Stimulated activated CD4-positive, alpha-beta T cell treated with anti-CD3 and anti-CD28 coated beads, Interleukin-2, amount 100 ng/mL, for 24 hours (primary cell): ENCODE results near the gene ZNF79.
"Not testable (repeated sequence)": the region's sequence is repeated elsewhere in the genome, so short reads cannot be mapped to it uniquely, and the experiment has no call there.

Experiments used
- DNase-seq, 2 donors: peaks; one replicate each; pipeline ENCODE4 v3.0.0-alpha.2; 2020

Gene ZNF79

DNA sequence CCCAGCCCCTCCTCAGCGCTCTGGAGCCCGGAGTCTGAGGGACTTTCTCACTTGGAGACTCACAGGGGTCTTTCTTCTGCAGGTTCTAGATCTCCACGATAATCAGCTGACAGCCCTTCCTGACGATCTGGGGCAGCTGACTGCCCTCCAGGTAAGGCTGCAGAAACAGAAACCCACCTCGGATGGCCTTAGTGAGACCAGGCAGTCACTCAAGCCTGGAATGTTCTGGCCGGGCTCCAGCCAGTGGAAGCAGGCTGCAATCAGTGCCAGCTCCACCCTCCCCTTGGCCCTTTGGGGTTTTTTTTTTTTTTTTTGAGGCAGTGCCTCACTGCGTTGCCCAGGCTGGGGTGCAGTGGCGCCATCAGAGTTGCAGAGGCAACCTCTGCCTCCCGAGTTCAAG is 34.7 kb downstream of the ZNF79 start:
- DNase-seq, result no peak

- no peak for DNase-seq
Measured at GRCh38 chr9:127463382-127463781, 39.2 kb downstream of the ZNF79 start.

- no peak for DNase-seq
Measured at GRCh38 chr9:127463911-127464310, 39.7 kb downstream of the ZNF79 start.

- DNase-seq, result not testable (repeated sequence)
Measured at GRCh38 chr9:127466407-127466917, 42.3 kb downstream of the ZNF79 start.

GRCh38 chr9:127467621-127468020 is 43.4 kb downstream of the ZNF79 start:
- DNase-seq, result no peak

GRCh38 chr9:127470662-127471061 is 46.5 kb downstream of the ZNF79 start:
- no peak for DNase-seq

GRCh38 chr9:127473501-127473900 is 49.3 kb downstream of the ZNF79 start:
- no peak for DNase-seq

DNA sequence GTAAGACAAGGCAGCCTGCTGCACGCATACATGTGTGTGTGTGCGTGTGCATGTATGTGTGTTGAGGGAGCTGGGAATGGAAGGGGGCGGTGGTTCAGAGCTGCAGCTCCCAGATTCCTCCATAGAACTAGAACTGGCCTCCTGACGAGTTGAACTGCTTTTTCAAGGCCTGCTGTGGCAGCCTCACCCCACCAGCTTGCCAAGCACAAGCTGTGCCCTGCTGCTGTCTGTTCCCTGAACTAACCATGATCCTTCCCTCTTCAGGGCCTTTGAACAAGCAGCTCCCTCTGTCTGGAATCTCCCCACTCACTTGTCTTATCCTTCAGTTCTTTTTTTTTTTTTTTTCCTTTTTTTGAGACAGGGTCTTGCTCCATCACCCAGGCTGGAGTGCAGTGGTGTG is 49.8 kb downstream of the ZNF79 start:
- no peak for DNase-seq

DNA sequence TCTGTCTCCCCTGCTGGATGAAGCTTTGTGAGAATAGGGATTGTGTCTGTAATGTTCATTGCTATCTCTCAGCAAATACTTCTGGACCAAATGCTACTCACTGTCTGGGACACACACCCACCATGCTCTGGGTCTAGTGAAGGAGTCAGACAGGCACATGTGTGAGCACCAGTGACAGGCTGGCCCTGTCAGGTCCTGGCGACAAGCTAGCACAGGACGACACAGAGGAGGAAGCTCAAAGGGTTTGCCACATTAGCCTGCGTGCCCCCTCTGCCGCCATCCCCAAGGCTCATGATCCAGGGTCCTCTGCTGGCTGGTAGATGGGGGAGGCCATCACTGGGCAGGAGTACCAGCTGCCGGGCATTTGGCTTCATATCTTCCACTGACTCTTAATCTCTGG is 50.4 kb downstream of the ZNF79 start:
- no peak for DNase-seq

DNA sequence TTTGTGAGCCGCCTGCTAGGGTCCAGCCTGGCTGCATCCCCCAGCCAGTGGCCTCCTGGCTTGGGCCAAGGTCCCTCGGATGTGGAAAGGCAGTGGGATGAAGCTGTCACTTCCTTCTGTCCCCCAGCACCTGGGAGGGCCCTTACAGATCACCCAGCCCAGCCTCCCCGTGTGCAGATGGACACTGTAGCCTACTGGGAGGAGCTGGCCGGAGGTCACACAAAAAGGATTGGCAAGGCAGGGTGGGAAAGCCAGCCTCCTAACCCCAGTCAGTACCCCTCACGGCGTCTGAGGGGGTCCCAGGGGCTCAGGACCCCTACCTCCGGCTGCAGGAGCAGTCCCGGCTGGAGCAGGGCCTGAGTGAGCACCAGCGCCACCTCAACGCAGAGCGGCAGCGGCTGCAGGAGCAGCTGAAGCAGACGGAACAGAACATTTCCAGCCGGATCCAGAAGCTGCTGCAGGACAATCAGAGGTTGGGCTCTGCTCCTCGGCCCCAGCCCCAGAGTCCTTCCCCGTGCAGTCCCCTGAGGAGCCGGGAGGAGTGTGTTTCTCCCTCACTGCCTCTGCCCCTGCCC is 55.4 kb downstream of the ZNF79 start:
- no peak for DNase-seq

- no peak for DNase-seq
Measured at GRCh38 chr9:127482662-127483061, 58.5 kb downstream of the ZNF79 start.

DNA sequence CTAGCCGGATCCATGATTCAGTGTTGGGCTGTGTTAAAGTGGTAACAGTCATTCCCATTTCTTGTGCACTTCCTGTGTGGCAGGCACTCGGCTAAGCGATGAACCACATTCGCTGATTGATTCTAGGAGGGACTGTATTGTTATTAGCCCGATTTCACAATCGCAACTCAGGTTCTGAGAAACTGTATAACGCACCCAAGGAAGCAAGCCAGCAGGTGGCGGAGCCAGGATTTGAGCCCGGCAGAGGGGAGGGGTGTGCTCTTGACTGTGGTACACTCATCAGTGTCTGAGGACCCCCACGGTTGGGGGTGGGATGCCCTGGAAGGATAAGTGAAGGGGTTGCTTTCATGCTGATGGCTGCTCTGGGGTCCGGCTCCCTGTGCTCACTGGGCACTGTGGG is 61.8 kb downstream of the ZNF79 start:
- DNase-seq, result no peak

GRCh38 chr9:127488946-127489345 is 64.8 kb downstream of the ZNF79 start:
- no peak for DNase-seq

GRCh38 chr9:127489471-127490115 is 65.4 kb downstream of the ZNF79 start:
- DNase-seq, result no peak

DNA sequence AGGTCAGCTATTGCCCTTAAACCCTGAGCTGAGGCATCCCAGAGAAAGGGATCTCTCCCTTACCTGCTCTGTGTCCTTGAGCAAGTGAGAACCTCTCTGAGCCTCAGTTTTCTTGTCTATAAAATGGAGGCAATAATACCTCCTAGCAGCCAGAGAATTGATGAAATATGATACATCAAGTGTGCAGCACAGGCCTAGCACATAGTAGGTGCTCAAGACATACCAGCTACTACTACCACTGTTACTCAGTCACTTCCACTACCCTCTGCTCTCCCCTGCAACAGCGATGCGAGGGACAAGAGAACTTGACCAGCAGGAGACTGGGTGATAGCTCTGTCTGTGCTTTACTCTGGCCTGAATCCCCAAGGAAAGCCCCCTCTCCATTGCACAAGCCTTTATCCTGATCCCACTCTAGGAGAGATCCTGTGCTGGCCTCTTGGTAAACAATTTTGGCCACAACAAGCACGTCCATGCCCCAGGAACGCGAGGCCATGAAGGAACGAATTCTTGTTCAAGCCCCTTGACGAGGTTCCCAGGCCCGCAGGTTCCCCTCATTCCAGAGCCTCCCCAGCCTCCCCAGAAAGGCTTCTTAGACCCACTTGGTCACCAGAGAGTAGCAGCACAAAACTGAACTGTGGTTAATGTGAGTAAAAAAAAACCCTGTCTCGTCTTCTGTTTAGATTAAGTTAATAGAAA is 66.5 kb downstream of the ZNF79 start:
- no peak for DNase-seq

DNA sequence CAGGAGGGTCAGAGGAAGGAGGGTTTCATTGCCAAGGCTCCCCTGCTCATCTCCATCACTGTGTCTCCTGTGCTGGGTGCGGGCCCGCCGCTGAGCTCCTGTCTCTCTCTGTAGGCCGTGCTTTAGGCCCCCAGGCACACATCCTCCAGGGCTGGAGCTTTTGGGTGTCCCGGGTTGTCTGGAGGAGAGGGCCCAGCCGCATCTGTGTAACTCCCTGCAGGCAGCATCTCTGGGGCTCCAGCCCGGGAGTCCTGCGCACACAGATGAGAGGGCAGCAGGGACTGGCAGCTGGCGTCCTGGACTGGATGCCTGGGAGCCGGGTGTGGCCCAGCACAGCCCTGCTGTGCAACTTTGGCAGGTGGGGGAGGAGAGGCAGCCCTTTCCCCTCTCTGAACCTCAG is 67.3 kb downstream of the ZNF79 start:
- DNase-seq, result no peak

GRCh38 chr9:127492616-127493015 is 68.4 kb downstream of the ZNF79 start:
- DNase-seq, result no peak

DNA sequence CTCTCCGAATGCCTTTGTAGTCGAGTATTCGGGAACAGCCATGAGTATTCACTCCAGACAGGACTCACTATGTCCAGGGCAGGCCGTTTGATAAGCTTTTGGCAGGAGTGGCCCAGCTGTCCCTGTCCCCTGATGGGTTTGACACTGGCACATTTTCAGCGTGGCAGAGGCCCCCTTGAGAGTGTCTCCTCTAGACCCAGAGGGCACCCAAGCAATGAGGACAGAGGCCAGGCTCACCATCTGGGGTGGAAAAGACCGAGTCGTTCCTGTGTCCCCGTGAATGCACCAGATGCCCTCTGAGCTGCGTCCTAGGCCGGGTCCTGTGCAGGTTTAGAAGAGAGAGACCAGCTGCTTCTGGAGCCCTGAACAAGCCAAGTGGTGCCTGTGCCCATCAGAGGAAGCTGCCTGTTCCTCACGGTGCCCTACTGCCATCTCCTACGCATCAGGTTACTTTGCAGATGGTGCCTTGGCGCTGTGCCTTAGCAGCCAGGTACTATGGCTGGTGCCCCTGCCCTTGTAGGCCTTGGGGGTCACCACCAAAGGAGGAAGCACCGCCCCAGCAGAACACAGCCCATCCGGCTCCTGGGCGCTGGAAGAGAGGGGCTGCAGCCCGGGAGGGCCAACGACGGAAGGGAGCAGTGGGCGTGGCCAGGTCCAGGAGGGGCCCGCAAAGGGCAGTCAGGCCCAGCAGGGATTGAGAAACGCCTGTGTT is 69.6 kb downstream of the ZNF79 start:
- DNase-seq, result no peak

DNA sequence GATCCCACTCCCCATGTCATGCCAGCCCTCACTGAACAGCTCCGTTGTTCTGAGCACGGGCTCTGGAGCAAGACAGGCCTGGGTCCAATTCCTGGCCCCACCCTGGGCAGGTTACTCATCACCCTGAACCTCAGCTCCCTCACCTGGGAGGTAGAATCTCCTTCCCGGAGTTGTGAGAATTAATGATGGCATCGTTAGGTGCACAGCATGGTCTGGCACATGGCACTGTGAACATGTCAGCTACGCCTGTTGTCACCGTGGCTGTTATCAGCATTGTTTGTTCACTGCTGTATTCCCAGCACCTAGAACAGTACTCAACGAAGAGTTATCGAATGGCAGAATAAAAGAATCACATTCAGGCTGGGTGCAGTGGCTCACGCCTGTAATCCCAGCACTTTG is 70.1 kb downstream of the ZNF79 start:
- DNase-seq, result no peak
